ENCODE data around the gene PLEKHA8.

The PLEKHA8 gene, protein sequence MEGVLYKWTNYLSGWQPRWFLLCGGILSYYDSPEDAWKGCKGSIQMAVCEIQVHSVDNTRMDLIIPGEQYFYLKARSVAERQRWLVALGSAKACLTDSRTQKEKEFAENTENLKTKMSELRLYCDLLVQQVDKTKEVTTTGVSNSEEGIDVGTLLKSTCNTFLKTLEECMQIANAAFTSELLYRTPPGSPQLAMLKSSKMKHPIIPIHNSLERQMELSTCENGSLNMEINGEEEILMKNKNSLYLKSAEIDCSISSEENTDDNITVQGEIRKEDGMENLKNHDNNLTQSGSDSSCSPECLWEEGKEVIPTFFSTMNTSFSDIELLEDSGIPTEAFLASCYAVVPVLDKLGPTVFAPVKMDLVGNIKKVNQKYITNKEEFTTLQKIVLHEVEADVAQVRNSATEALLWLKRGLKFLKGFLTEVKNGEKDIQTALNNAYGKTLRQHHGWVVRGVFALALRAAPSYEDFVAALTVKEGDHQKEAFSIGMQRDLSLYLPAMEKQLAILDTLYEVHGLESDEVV

DNA sequence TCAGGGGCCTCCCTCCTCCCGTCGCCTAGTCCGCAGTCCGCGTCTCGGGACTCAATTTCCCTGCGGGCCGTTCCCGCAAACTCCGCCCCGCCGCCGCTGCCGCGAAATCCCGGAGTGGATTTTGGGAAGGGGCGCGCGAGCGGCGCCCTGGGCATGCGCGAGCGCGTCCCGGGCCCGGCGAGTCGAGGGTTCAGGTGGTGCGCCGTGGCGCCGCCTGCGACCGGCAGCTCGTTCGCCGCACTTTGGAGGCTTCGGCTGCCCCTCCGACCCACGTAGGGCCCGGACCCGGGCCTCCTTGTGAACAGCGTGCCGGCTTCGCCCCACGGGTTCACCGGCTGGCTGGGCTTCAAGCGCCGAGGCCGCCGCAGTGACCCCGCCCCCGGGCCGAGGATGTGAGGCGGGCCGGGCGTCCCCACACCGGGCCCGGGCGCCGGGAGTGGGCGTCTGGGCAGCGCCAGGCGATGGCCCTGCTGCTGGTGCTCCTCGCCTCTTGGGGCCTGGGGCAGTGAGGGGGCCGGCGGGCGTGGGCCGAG lies at the start of gene PLEKHA8:
Gene PLEKHA8 (plus strand): TSS at position 197 of the 533 bp plus-strand sequence. CDS start 351 bp downstream, outside the sequence.
- H3K4me1 ChIP-seq (ENCODE audit: low read length) = peaks cover 42% of the 10 kb centered on the region
- H2AFZ ChIP-seq (ENCODE audit: low read length) = peak within 1 kb of the TSS; percentile 81
- no peaks in the 10 kb centered on the region for H3K9me2 ChIP-seq (replicated peaks; ENCODE audit: insufficient read depth, low read length)
- peak within 1 kb of the TSS; percentile 95 for H3K4me2 ChIP-seq (ENCODE audit: low read depth, low read length)
- peak within 1 kb of the TSS; percentile 73 for H3K27ac ChIP-seq (ENCODE audit: low read length)
- no peaks in the 10 kb centered on the region for H3K27me3 ChIP-seq (replicated peaks; ENCODE audit: insufficient read depth, low read length)
- H3K79me2 ChIP-seq (ENCODE audit: low read length) = peaks cover 70% of the 10 kb centered on the region
- H3K9me3 ChIP-seq (replicated peaks; ENCODE audit: insufficient read depth, low read length) = no peaks in the 10 kb centered on the region
- H3K9ac ChIP-seq (ENCODE audit: low read length) = peak within 1 kb of the TSS; percentile 72
- H3K36me3 ChIP-seq (replicated peaks; ENCODE audit: insufficient read depth, low read length) = no peaks in the 10 kb centered on the region
- peak; percentile 90 for DNase-seq
- peaks cover 42% of the 10 kb centered on the region for H3F3A ChIP-seq (ENCODE audit: insufficient read depth, low read length)
- no peaks in the 10 kb centered on the region for H4K20me1 ChIP-seq (ENCODE audit: insufficient read depth, low read length)
- TF ChIP-seq EZH2 (optimal IDR thresholded peaks at IDR 0.05; ENCODE audit: low read depth, low read length) = no peak
- TF ChIP-seq, protein P1, sequence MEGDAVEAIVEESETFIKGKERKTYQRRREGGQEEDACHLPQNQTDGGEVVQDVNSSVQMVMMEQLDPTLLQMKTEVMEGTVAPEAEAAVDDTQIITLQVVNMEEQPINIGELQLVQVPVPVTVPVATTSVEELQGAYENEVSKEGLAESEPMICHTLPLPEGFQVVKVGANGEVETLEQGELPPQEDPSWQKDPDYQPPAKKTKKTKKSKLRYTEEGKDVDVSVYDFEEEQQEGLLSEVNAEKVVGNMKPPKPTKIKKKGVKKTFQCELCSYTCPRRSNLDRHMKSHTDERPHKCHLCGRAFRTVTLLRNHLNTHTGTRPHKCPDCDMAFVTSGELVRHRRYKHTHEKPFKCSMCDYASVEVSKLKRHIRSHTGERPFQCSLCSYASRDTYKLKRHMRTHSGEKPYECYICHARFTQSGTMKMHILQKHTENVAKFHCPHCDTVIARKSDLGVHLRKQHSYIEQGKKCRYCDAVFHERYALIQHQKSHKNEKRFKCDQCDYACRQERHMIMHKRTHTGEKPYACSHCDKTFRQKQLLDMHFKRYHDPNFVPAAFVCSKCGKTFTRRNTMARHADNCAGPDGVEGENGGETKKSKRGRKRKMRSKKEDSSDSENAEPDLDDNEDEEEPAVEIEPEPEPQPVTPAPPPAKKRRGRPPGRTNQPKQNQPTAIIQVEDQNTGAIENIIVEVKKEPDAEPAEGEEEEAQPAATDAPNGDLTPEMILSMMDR (IDR thresholded peaks at IDR 0.05; ENCODE audit: low read length) = no peak
- no peak for TF ChIP-seq EZH2phosphoT487 (IDR thresholded peaks at IDR 0.05; ENCODE audit: low read length)
- H3K4me3 ChIP-seq (ENCODE audit: low read length) = peak within 1 kb of the TSS; percentile 76

DNA sequence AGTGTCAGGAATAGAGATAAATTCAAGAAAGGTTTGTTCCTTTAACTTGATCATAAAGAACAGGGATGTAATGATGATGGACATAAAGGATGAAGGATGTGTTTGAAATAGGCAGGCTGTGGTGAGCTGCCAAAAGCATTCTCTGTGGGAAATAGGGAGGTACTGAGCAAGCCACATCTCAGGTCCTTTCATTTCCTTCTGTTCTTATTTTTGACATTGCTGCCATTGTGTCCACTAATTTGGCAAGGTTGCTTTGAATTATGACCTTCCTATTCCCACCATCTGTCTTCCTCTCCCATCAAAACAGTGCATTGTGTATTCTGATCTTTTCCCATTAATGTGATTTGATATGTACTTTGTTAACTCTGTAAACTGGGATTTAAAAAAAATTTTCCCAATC lies 48.1 kb upstream of the PLEKHA8 start:
- Histone ChIP-seq H3K9ac (ENCODE audit: low read length) (no peak overlapping the region), H3K9me3 (replicated peaks; ENCODE audit: insufficient read depth, low read length) (no peaks in the 10 kb centered on the region; the same call in 1 of the 2 replicates), H3K4me1 (ENCODE audit: low read length) (no peaks in the 10 kb centered on the region), H4K20me1 (ENCODE audit: insufficient read depth, low read length) (no peaks in the 10 kb centered on the region), H2AFZ (ENCODE audit: low read length) (no peak overlapping the region), H3K27ac (ENCODE audit: low read length) (no peak overlapping the region), H3F3A (ENCODE audit: insufficient read depth, low read length) (no peaks in the 10 kb centered on the region), H3K36me3 (replicated peaks; ENCODE audit: insufficient read depth, low read length) (no peaks in the 10 kb centered on the region), H3K4me2 (ENCODE audit: low read depth, low read length) (no peak overlapping the region), H3K79me2 (ENCODE audit: low read length) (no peaks in the 10 kb centered on the region), H3K27me3 (replicated peaks; ENCODE audit: insufficient read depth, low read length) (no peaks in the 10 kb centered on the region), H3K9me2 (replicated peaks; ENCODE audit: insufficient read depth, low read length) (no peaks in the 10 kb centered on the region), H3K4me3 (ENCODE audit: low read length) (no peak overlapping the region)
- no peak for DNase-seq
- TF ChIP-seq, protein P1 (IDR thresholded peaks at IDR 0.05; ENCODE audit: low read length) = no peak
- TF ChIP-seq EZH2phosphoT487 (IDR thresholded peaks at IDR 0.05; ENCODE audit: low read length) = no peak
- no peak for TF ChIP-seq EZH2 (optimal IDR thresholded peaks at IDR 0.05; ENCODE audit: low read depth, low read length)

DNA sequence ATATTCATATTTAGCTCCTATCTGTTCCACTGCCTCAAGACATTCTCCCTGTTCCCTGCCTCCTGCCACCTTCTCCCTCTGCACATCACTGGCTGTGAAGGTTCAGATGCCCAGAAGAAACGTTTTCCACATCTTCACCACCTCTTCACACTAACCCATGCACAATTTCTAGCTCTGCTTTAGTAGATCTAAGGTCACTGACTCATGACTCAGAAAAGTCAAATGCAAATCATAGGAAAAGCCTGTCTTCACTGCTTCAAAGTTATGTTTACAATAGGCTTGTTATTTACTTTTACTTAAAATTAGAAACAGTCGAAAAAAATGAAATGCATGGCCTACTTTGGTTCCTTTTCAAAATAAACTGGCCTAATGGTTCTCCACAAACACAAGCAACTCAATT lies 41.1 kb upstream of the PLEKHA8 start:
- Histone ChIP-seq H3K4me3 (ENCODE audit: low read length) (no peak overlapping the region), H3K36me3 (replicated peaks; ENCODE audit: insufficient read depth, low read length) (no peaks in the 10 kb centered on the region), H3K79me2 (ENCODE audit: low read length) (no peaks in the 10 kb centered on the region), H2AFZ (ENCODE audit: low read length) (no peak overlapping the region), H3K27me3 (replicated peaks; ENCODE audit: insufficient read depth, low read length) (peaks cover 5% of the 10 kb centered on the region; the same call in 1 of the 2 replicates), H4K20me1 (ENCODE audit: insufficient read depth, low read length) (no peaks in the 10 kb centered on the region), H3K9ac (ENCODE audit: low read length) (no peak overlapping the region), H3K9me3 (replicated peaks; ENCODE audit: insufficient read depth, low read length) (no peaks in the 10 kb centered on the region), H3F3A (ENCODE audit: insufficient read depth, low read length) (no peaks in the 10 kb centered on the region), H3K27ac (ENCODE audit: low read length) (no peak overlapping the region), H3K4me1 (ENCODE audit: low read length) (no peaks in the 10 kb centered on the region), H3K4me2 (ENCODE audit: low read depth, low read length) (no peak overlapping the region), H3K9me2 (replicated peaks; ENCODE audit: insufficient read depth, low read length) (no peaks in the 10 kb centered on the region)
- TF ChIP-seq EZH2phosphoT487 (IDR thresholded peaks at IDR 0.05; ENCODE audit: low read length) (no peak), EZH2 (optimal IDR thresholded peaks at IDR 0.05; ENCODE audit: low read depth, low read length) (no peak)
- TF ChIP-seq, protein P1 (IDR thresholded peaks at IDR 0.05; ENCODE audit: low read length) = no peak
- no peak for DNase-seq
